HG02943 (cell line): ENCODE data around the gene PLA2G4E.

Experiments used
- ATAC-seq: cut with Tn5 transposase; IDR thresholded peaks from one replicate; pipeline ENCODE4 v1.9.1; 2021; ENCODE audit warnings: mild to moderate bottlenecking, low read depth, moderate library complexity; ENCODE audit not compliant: unreplicated experiment

PLA2G4E gene

GRCh38 chr15:42021593-42021992 is 751 bp upstream of the PLA2G4E start:
- no peak for ATAC-seq

- ATAC-seq: no peak
These were observed 2.3 kb downstream of the PLA2G4E start for GRCh38 chr15:42018306-42019224.

GRCh38 chr15:42016971-42017370 is 3.9 kb downstream of the PLA2G4E start:
- ATAC-seq: no peak

GRCh38 chr15:42014406-42014805 is 6.4 kb downstream of the PLA2G4E start:
- no peak for ATAC-seq

GRCh38 chr15:42012928-42013482 is 7.8 kb downstream of the PLA2G4E start:
- no peak for ATAC-seq

GRCh38 chr15:42012241-42012640 is 8.6 kb downstream of the PLA2G4E start:
- ATAC-seq: no peak

- ATAC-seq: no peak
These were observed 9.8 kb downstream of the PLA2G4E start for GRCh38 chr15:42011074-42011473.

GRCh38 chr15:42010434-42010833 is 10.4 kb downstream of the PLA2G4E start:
- no peak for ATAC-seq

- no peak for ATAC-seq
These were observed 11.4 kb downstream of the PLA2G4E start for GRCh38 chr15:42009474-42009873.

GRCh38 chr15:42009022-42009421 is 11.8 kb downstream of the PLA2G4E start:
- no peak for ATAC-seq

- no peak for ATAC-seq
These were observed 13.5 kb downstream of the PLA2G4E start for GRCh38 chr15:42007386-42007785.

GRCh38 chr15:42002333-42002732 is 18.5 kb downstream of the PLA2G4E start:
- no peak for ATAC-seq

GRCh38 chr15:42001236-42001635 is 19.6 kb downstream of the PLA2G4E start:
- ATAC-seq: no peak

GRCh38 chr15:41999290-42000285 is 21.3 kb downstream of the PLA2G4E start:
- ATAC-seq: no peak

- no peak for ATAC-seq
These were observed 23.0 kb downstream of the PLA2G4E start for GRCh38 chr15:41997845-41998244.

GRCh38 chr15:41996921-41997592 is 23.8 kb downstream of the PLA2G4E start:
- ATAC-seq: no peak

GRCh38 chr15:41996376-41996775 is 24.5 kb downstream of the PLA2G4E start:
- no peak for ATAC-seq

- ATAC-seq: no peak
These were observed 25.4 kb downstream of the PLA2G4E start for GRCh38 chr15:41995476-41995855.

- no peak for ATAC-seq
These were observed 25.9 kb downstream of the PLA2G4E start for GRCh38 chr15:41994772-41995475.
